Measurements from ENCODE around the gene SPSB1.

DNA sequence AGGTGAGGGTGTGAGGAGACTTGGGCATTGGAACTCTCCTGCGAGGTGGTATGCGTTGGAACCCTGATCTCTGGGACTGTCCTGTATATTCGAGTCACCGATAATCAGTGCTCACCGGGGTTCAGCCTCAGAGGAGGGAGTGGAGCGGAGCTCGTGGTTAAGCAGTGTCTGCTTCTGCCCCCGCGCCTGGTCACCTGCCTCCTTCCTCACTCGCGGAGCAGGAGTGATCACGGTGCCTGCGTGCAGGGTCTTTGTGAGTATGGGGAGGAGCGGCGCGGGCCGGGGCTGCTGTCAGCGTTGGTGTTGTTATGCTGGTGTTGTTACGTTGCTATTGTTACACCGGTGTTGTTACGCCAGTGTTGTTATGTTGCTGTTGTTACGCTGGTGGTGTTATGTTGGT, 34.8 kb upstream of the SPSB1 start:
- no peak for TF ChIP-seq EZH2 (IDR thresholded peaks at IDR 0.05; ENCODE audit: low read depth, unreplicated experiment)
- TF ChIP-seq, protein P1, sequence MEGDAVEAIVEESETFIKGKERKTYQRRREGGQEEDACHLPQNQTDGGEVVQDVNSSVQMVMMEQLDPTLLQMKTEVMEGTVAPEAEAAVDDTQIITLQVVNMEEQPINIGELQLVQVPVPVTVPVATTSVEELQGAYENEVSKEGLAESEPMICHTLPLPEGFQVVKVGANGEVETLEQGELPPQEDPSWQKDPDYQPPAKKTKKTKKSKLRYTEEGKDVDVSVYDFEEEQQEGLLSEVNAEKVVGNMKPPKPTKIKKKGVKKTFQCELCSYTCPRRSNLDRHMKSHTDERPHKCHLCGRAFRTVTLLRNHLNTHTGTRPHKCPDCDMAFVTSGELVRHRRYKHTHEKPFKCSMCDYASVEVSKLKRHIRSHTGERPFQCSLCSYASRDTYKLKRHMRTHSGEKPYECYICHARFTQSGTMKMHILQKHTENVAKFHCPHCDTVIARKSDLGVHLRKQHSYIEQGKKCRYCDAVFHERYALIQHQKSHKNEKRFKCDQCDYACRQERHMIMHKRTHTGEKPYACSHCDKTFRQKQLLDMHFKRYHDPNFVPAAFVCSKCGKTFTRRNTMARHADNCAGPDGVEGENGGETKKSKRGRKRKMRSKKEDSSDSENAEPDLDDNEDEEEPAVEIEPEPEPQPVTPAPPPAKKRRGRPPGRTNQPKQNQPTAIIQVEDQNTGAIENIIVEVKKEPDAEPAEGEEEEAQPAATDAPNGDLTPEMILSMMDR (conservative IDR thresholded peaks at IDR 0.05; ENCODE audit: low read depth in 2 of 2) = no peak

All from GM23338 (cell line).